GM18502 (cell line): Measurements from ENCODE around the gene ACOX3.

ENCODE experiments used
- ATAC-seq: cut with Tn5 transposase; IDR thresholded peaks from one replicate; pipeline ENCODE4 v1.9.1; 2021; ENCODE audit warnings: mild to moderate bottlenecking; ENCODE audit not compliant: unreplicated experiment, poor library complexity

ACOX3 gene

GRCh38 chr4:8468746-8469535 is 28.4 kb upstream of the ACOX3 start:
- peak; percentile 78 for ATAC-seq

GRCh38 chr4:8467016-8467415 is 26.5 kb upstream of the ACOX3 start:
- no peak for ATAC-seq

- no peak for ATAC-seq
These were observed 25.4 kb upstream of the ACOX3 start for GRCh38 chr4:8465615-8466611.

- no peak for ATAC-seq
These were observed 23.9 kb upstream of the ACOX3 start for GRCh38 chr4:8464381-8464780.

- no peak for ATAC-seq
These were observed 23.3 kb upstream of the ACOX3 start for GRCh38 chr4:8463811-8464210.

- ATAC-seq = no peak
These were observed 21.1 kb upstream of the ACOX3 start for GRCh38 chr4:8461616-8462015.

GRCh38 chr4:8461086-8461485 is 20.6 kb upstream of the ACOX3 start:
- no peak for ATAC-seq

GRCh38 chr4:8459867-8460445 is 19.4 kb upstream of the ACOX3 start:
- ATAC-seq = no peak

GRCh38 chr4:8457646-8458252 is 17.2 kb upstream of the ACOX3 start:
- no peak for ATAC-seq

GRCh38 chr4:8453957-8454356 is 13.4 kb upstream of the ACOX3 start:
- ATAC-seq = no peak

GRCh38 chr4:8451440-8452182 is 11.1 kb upstream of the ACOX3 start:
- ATAC-seq = no peak

- no peak for ATAC-seq
These were observed 5.6 kb upstream of the ACOX3 start for GRCh38 chr4:8446122-8446521.

GRCh38 chr4:8443801-8444200 is 3.3 kb upstream of the ACOX3 start:
- no peak for ATAC-seq

GRCh38 chr4:8442596-8443358 is 2.3 kb upstream of the ACOX3 start:
- ATAC-seq = no peak

GRCh38 chr4:8441499-8442091 is 1.1 kb upstream of the ACOX3 start:
- ATAC-seq = no peak

GRCh38 chr4:8439914-8440491 is 520 bp downstream of the ACOX3 start:
- ATAC-seq = peak; percentile 33

GRCh38 chr4:8439168-8439567 is 1.4 kb downstream of the ACOX3 start:
- no peak for ATAC-seq

GRCh38 chr4:8438743-8439142 is 1.8 kb downstream of the ACOX3 start:
- ATAC-seq = no peak
